HG03060 (cell line): ENCODE results near the gene CARS2.

ENCODE experiments used
- ATAC-seq: cut with Tn5 transposase; IDR thresholded peaks from one replicate; pipeline ENCODE4 v1.9.1; 2021; ENCODE audit warnings: low read depth, moderate number of reproducible peaks; ENCODE audit not compliant: unreplicated experiment

Gene CARS2

GRCh38 chr13:110593430-110594130 lies 112.3 kb downstream of the CARS2 start:
- ATAC-seq = peak; percentile 70

- ATAC-seq = no peak
These were observed 113.3 kb downstream of the CARS2 start for GRCh38 chr13:110592665-110593064.
